NCI-H2196 treated with DMSO at 0.1 percent for 48 hours (cell line): Measurements from ENCODE around the gene NOX4.
"Not testable (repeated sequence)": the region's sequence is repeated elsewhere in the genome, so short reads cannot be mapped to it uniquely, and the experiment has no call there.

Experiments used
- DNase-seq: peaks from one replicate; lab custom pipeline; 2025; ENCODE audit not compliant: unreplicated experiment; lab: John Stamatoyannopoulos, UW

NOX4 gene

GRCh38 chr11:89463266-89463780 is 27.9 kb downstream of the NOX4 start:
- DNase-seq: no peak

GRCh38 chr11:89458716-89459115 is 32.5 kb downstream of the NOX4 start:
- DNase-seq: no peak

GRCh38 chr11:89457190-89457589 is 34.0 kb downstream of the NOX4 start:
- no peak for DNase-seq

GRCh38 chr11:89456681-89457080 is 34.5 kb downstream of the NOX4 start:
- DNase-seq: no peak

GRCh38 chr11:89452780-89453179 is 38.4 kb downstream of the NOX4 start:
- DNase-seq: no peak

- no peak for DNase-seq
Measured at GRCh38 chr11:89447845-89448244, 43.3 kb downstream of the NOX4 start.

GRCh38 chr11:89443361-89444322 is 47.5 kb downstream of the NOX4 start:
- no peak for DNase-seq

- no peak for DNase-seq
Measured at GRCh38 chr11:89442801-89443200, 48.4 kb downstream of the NOX4 start.

- no peak for DNase-seq
Measured at GRCh38 chr11:89441606-89442005, 49.6 kb downstream of the NOX4 start.

- no peak for DNase-seq
Measured at GRCh38 chr11:89437317-89437716, 53.9 kb downstream of the NOX4 start.

- DNase-seq: no peak
Measured at GRCh38 chr11:89436071-89436470, 55.1 kb downstream of the NOX4 start.

- DNase-seq: no peak
Measured at GRCh38 chr11:89433278-89433677, 57.9 kb downstream of the NOX4 start.

GRCh38 chr11:89432182-89432581 is 59.0 kb downstream of the NOX4 start:
- DNase-seq: not testable (repeated sequence)

GRCh38 chr11:89426501-89426900 is 64.7 kb downstream of the NOX4 start:
- not testable (repeated sequence) for DNase-seq

GRCh38 chr11:89421718-89422117 is 69.5 kb downstream of the NOX4 start:
- DNase-seq: no peak

GRCh38 chr11:89420981-89421380 is 70.2 kb downstream of the NOX4 start:
- no peak for DNase-seq

- DNase-seq: no peak
Measured at GRCh38 chr11:89416961-89417360, 74.2 kb downstream of the NOX4 start.

GRCh38 chr11:89411112-89411511 is 80.1 kb downstream of the NOX4 start:
- DNase-seq: not testable (repeated sequence)

GRCh38 chr11:89410666-89411065 is 80.5 kb downstream of the NOX4 start:
- not testable (repeated sequence) for DNase-seq

- not testable (repeated sequence) for DNase-seq
Measured at GRCh38 chr11:89408441-89408840, 82.7 kb downstream of the NOX4 start.

- DNase-seq: no peak
Measured at GRCh38 chr11:89405629-89406028, 85.5 kb downstream of the NOX4 start.

- not testable (repeated sequence) for DNase-seq
Measured at GRCh38 chr11:89391654-89392053, 99.5 kb downstream of the NOX4 start.
